Testis (tissue), 2 donors: Measurements from ENCODE around the gene BZW2.

Source experiments
- CTCF ChIP-seq, 3 experiments: fragments of 450-650 bp in 2 of 3; fragments of 200-600 bp in 1 of 3; sonication (generic) in 1 of 3; IDR thresholded peaks; one replicate each; pipeline ENCODE4 v1.5.1; 2016 to 2019; ENCODE audit warnings: antibody characterized with exemption in 3 of 3, mild to moderate bottlenecking in 2 of 3, moderate library complexity in 1 of 3
- POLR2A ChIP-seq: fragments of 450-650 bp; IDR thresholded peaks from one replicate; pipeline ENCODE4 v1.6.1; 2017; ENCODE audit warnings: antibody characterized with exemption, mild to moderate bottlenecking, moderate library complexity

- no peak for TF ChIP-seq CTCF (IDR thresholded peaks at IDR 0.05)
- TF ChIP-seq POLR2A: no peak
Observed at GRCh38 chr7:16604054-16604453, 41.9 kb upstream of the BZW2 start.
